Measurements from ENCODE around the gene RIN1.
A peak's percentile ranks its signal among the peaks of the same experiment; 100 is the strongest.
"Not testable (repeated sequence)": the region's sequence is repeated elsewhere in the genome, so short reads cannot be mapped to it uniquely, and the experiment has no call there.

RIN1 gene

GRCh38 chr11:66336234-66337102 is at the start of gene RIN1:
RIN1 (minus strand) TSS chr11:66336434; CDS start chr11:66336402, 32 bp downstream.
- no peak for DNase-seq (ENCODE audit: low read depth in 2 of 2)

GRCh38 chr11:66384316-66384715 is 48.1 kb upstream of the RIN1 start:
- not testable (repeated sequence) for DNase-seq (ENCODE audit: low read depth in 2 of 2)

- not testable (repeated sequence) for DNase-seq (ENCODE audit: low read depth in 2 of 2)
Measured at GRCh38 chr11:66380264-66380663, 44.0 kb upstream of the RIN1 start.

- DNase-seq (ENCODE audit: low read depth in 2 of 2) = not testable (repeated sequence)
Measured at GRCh38 chr11:66373690-66374287, 37.6 kb upstream of the RIN1 start.

GRCh38 chr11:66373265-66373664 is 37.0 kb upstream of the RIN1 start:
- no peak for DNase-seq (ENCODE audit: low read depth in 2 of 2)

- DNase-seq (ENCODE audit: low read depth in 2 of 2) = peak; percentile 48 to 51
Measured at GRCh38 chr11:66371627-66372415, 35.6 kb upstream of the RIN1 start, which contains the start of gene SLC29A2. SLC29A2 (minus strand) TSS chr11:66371760; CDS start chr11:66371591, 169 bp downstream.

- DNase-seq (ENCODE audit: low read depth in 2 of 2) = no peak
Measured at GRCh38 chr11:66369073-66369894, 33.0 kb upstream of the RIN1 start.

GRCh38 chr11:66368484-66368883 is 32.2 kb upstream of the RIN1 start:
- DNase-seq (ENCODE audit: low read depth in 2 of 2) = no peak

- no peak for DNase-seq (ENCODE audit: low read depth in 2 of 2)
Measured at GRCh38 chr11:66367561-66368312, 31.5 kb upstream of the RIN1 start.

GRCh38 chr11:66366844-66367477 is 30.7 kb upstream of the RIN1 start:
- no peak for DNase-seq (ENCODE audit: low read depth in 2 of 2)

GRCh38 chr11:66365711-66366619 is 29.7 kb upstream of the RIN1 start:
- DNase-seq (ENCODE audit: low read depth in 2 of 2) = no peak

- DNase-seq (ENCODE audit: low read depth in 2 of 2) = no peak
Measured at GRCh38 chr11:66365166-66365565, 28.9 kb upstream of the RIN1 start.

- peak in 1 of 2 donors; percentile 33 for DNase-seq (ENCODE audit: low read depth in 2 of 2)
Measured at GRCh38 chr11:66363805-66364535, 27.7 kb upstream of the RIN1 start.

GRCh38 chr11:66363187-66363601 is 27.0 kb upstream of the RIN1 start:
- DNase-seq (ENCODE audit: low read depth in 2 of 2) = no peak

GRCh38 chr11:66362481-66363147 is 26.4 kb upstream of the RIN1 start:
- DNase-seq (ENCODE audit: low read depth in 2 of 2) = no peak

GRCh38 chr11:66361502-66361941 is 25.3 kb upstream of the RIN1 start:
- no peak for DNase-seq (ENCODE audit: low read depth in 2 of 2)

GRCh38 chr11:66360406-66361073 is 24.3 kb upstream of the RIN1 start:
- no peak for DNase-seq (ENCODE audit: low read depth in 2 of 2)

Data from stimulated activated CD8-positive, alpha-beta memory T cell treated with anti-CD3 and anti-CD28 coated beads, Interleukin-2, amount 100 ng/mL, for 1 hour (primary cell).